Measurements from ENCODE around the gene DNAH7.

DNA sequence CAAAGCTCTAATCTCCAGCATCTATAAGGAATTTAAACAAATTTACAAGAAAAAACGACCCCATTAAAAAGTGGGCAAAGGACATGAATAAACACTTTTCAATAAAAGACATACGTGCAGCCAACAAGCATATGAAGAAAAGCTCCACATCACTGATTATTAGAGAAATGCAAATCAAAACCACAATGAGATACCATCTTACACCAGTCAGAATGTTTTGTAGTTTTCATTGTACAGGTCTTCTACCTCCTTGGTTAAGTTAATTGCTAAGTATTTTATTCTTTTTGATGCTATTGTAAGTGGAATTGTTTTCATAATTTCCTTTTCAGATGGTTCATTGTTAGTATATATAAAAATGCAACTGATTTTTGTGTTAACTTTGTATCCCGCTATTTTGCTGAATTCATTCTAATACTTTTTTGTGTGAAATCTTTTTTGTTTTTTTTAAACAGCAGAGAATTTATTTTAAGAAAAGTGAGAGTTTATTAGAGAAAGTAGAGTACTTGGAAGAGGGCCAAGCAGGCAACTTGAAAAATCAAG lies 370.9 kb downstream of the DNAH7 start:
- TF ChIP-seq POLR2AphosphoS5 (IDR thresholded peaks at IDR 0.05) (no peak), POLR2A (IDR thresholded peaks at IDR 0.05) (no peak)
- TF ChIP-seq, protein P1, sequence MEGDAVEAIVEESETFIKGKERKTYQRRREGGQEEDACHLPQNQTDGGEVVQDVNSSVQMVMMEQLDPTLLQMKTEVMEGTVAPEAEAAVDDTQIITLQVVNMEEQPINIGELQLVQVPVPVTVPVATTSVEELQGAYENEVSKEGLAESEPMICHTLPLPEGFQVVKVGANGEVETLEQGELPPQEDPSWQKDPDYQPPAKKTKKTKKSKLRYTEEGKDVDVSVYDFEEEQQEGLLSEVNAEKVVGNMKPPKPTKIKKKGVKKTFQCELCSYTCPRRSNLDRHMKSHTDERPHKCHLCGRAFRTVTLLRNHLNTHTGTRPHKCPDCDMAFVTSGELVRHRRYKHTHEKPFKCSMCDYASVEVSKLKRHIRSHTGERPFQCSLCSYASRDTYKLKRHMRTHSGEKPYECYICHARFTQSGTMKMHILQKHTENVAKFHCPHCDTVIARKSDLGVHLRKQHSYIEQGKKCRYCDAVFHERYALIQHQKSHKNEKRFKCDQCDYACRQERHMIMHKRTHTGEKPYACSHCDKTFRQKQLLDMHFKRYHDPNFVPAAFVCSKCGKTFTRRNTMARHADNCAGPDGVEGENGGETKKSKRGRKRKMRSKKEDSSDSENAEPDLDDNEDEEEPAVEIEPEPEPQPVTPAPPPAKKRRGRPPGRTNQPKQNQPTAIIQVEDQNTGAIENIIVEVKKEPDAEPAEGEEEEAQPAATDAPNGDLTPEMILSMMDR (IDR thresholded peaks at IDR 0.05 in 8 of 11, conservative IDR thresholded peaks at IDR 0.05 in 3 of 11), result no peak

All from spleen (tissue), 7 donors.